ENCODE data around the gene TMEM222. TPM values are rescaled to one million over a fixed set of nuclear protein-coding genes. Genes with fewer than 3 reads are reported as not detected.

The TMEM222 gene
- polyA plus RNA-seq, 1 donor from 2014 or later, result 80.6 TPM

GRCh38 chr1:27358928-27359313 lies 37.0 kb downstream of the TMEM222 start:
- Histone ChIP-seq H3K4me3 (ENCODE audit: low read length) (no peak overlapping the region), H2AFZ (ENCODE audit: low read depth, low read length) (no peak overlapping the region), H3K27ac (ENCODE audit: low read length) (no peak overlapping the region), H3K79me2 (replicated peaks; ENCODE audit: insufficient read depth, low read length) (no peaks in the 10 kb centered on the region), H3K4me2 (ENCODE audit: low read length) (no peak overlapping the region), H3K36me3 (ENCODE audit: insufficient read depth, low read length) (no peaks in the 10 kb centered on the region), H3K9ac (ENCODE audit: low read length) (no peak overlapping the region), H3K27me3 (ENCODE audit: insufficient read depth, low read depth, low read length) (peaks cover 24% of the 10 kb centered on the region), H3K9me3 (ENCODE audit: low read length) (no peaks in the 10 kb centered on the region), H3K9me2 (ENCODE audit: insufficient read depth, low read length) (no peaks in the 10 kb centered on the region), H4K20me1 (ENCODE audit: insufficient read depth) (no peaks in the 10 kb centered on the region), H3F3A (ENCODE audit: insufficient read depth, low read length, poor library complexity, severe bottlenecking) (no peaks in the 10 kb centered on the region)
- TF ChIP-seq RAD21 (conservative IDR thresholded peaks at IDR 0.05), result no peak
- TF ChIP-seq REST (IDR thresholded peaks at IDR 0.05; ENCODE audit: borderline replicate concordance), result no peak
- no peak for TF ChIP-seq SMC3 (conservative IDR thresholded peaks at IDR 0.05; ENCODE audit: poor library complexity)
- no peak for TF ChIP-seq CTCF (IDR thresholded peaks at IDR 0.05; ENCODE audit: poor library complexity, severe bottlenecking)
- no peak for TF ChIP-seq MXI1 (conservative IDR thresholded peaks at IDR 0.05; ENCODE audit: poor library complexity, severe bottlenecking)
- no peak for TF ChIP-seq TAF1 (IDR thresholded peaks at IDR 0.05; ENCODE audit: low read depth)
- TF ChIP-seq EZH2 (IDR thresholded peaks at IDR 0.05; ENCODE audit: borderline replicate concordance, insufficient read depth, low read length, poor library complexity, severe bottlenecking), result no peak
- TF ChIP-seq POLR2AphosphoS5 (IDR thresholded peaks at IDR 0.05), result no peak
- no peak for TF ChIP-seq EP300 (conservative IDR thresholded peaks at IDR 0.05; ENCODE audit: poor library complexity, severe bottlenecking)

- no peaks in the 10 kb centered on the region for H3K36me3 ChIP-seq (ENCODE audit: insufficient read depth, low read length)
- no peaks in the 10 kb centered on the region for H3K9me2 ChIP-seq (ENCODE audit: insufficient read depth, low read length)
- no peak overlapping the region for H3K4me3 ChIP-seq (ENCODE audit: low read length)
- TF ChIP-seq REST (IDR thresholded peaks at IDR 0.05; ENCODE audit: borderline replicate concordance), result no peak
- TF ChIP-seq TAF1 (IDR thresholded peaks at IDR 0.05; ENCODE audit: low read depth), result no peak
- TF ChIP-seq MXI1 (conservative IDR thresholded peaks at IDR 0.05; ENCODE audit: poor library complexity, severe bottlenecking), result no peak
- TF ChIP-seq CTCF (IDR thresholded peaks at IDR 0.05; ENCODE audit: poor library complexity, severe bottlenecking), result no peak
- TF ChIP-seq EZH2 (IDR thresholded peaks at IDR 0.05; ENCODE audit: borderline replicate concordance, insufficient read depth, low read length, poor library complexity, severe bottlenecking), result no peak
- TF ChIP-seq RAD21 (conservative IDR thresholded peaks at IDR 0.05), result no peak
- no peak for TF ChIP-seq POLR2AphosphoS5 (IDR thresholded peaks at IDR 0.05)
- TF ChIP-seq EP300 (conservative IDR thresholded peaks at IDR 0.05; ENCODE audit: poor library complexity, severe bottlenecking), result no peak
- TF ChIP-seq SMC3 (conservative IDR thresholded peaks at IDR 0.05; ENCODE audit: poor library complexity), result no peak
- no peak overlapping the region for H3K4me2 ChIP-seq (ENCODE audit: low read length)
- no peak overlapping the region for H2AFZ ChIP-seq (ENCODE audit: low read depth, low read length)
- no peak overlapping the region for H3K27ac ChIP-seq (ENCODE audit: low read length)
- H3K9me3 ChIP-seq (ENCODE audit: low read length), result no peaks in the 10 kb centered on the region
- no peaks in the 10 kb centered on the region for H3F3A ChIP-seq (ENCODE audit: insufficient read depth, low read length, poor library complexity, severe bottlenecking)
- no peaks in the 10 kb centered on the region for H4K20me1 ChIP-seq (ENCODE audit: insufficient read depth)
- no peaks in the 10 kb centered on the region for H3K79me2 ChIP-seq (replicated peaks; ENCODE audit: insufficient read depth, low read length)
- H3K27me3 ChIP-seq (ENCODE audit: insufficient read depth, low read depth, low read length), result peaks cover 24% of the 10 kb centered on the region
- no peak overlapping the region for H3K9ac ChIP-seq (ENCODE audit: low read length)
Observed at GRCh38 chr1:27359822-27360158, 37.8 kb downstream of the TMEM222 start.
